ENCODE results near the gene LYSET.

GRCh38 chr14:93161411-93161940, 23.6 kb upstream of the LYSET start:
- TF ChIP-seq CTCF (IDR thresholded peaks at IDR 0.05 in 8 of 11, conservative IDR thresholded peaks at IDR 0.05 in 3 of 11) (no peak), POLR2A (IDR thresholded peaks at IDR 0.05) (no peak)
